Epithelial cell of esophagus (primary cell): ENCODE measurements around the gene SH3TC2.

ENCODE experiments used
- DNase-seq: peaks from one replicate; pipeline ENCODE4 v3.0.0; 2010; ENCODE audit warnings: low read depth
- H3K4me3 ChIP-seq: 2 replicates; pipeline ENCODE4 v1.5.1; 2011; ENCODE audit warnings: mild to moderate bottlenecking, low read length, control low read depth
- TF ChIP-seq, protein P1 (sequence below): IDR thresholded peaks from 2 replicates; pipeline ENCODE4 v1.5.1; 2011; ENCODE audit warnings: low read depth, mild to moderate bottlenecking, low read length, control low read depth, inconsistent platforms; ENCODE audit not compliant: insufficient read depth; ENCODE audit errors: missing control alignments

Gene SH3TC2

DNA sequence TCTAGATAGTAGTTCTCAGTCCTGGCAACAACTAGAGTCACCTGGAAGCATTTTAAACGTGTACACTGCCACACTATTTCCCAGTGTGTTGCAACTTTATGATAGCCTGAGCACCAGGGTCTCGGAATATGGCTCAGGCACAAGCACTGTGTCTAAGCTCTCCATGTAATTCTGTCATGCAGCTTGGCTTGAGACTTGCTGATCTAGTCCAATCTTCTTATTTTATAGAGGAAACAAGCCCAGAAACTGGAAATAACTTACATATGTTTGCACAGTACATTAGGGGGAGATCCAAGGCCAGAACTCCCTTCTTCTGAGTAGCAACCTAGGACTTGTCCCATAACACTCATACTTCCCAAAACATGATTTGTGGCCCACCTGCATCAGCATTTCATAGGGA, 49.1 kb downstream of the SH3TC2 start:
- DNase-seq = no peak
- TF ChIP-seq, protein P1, sequence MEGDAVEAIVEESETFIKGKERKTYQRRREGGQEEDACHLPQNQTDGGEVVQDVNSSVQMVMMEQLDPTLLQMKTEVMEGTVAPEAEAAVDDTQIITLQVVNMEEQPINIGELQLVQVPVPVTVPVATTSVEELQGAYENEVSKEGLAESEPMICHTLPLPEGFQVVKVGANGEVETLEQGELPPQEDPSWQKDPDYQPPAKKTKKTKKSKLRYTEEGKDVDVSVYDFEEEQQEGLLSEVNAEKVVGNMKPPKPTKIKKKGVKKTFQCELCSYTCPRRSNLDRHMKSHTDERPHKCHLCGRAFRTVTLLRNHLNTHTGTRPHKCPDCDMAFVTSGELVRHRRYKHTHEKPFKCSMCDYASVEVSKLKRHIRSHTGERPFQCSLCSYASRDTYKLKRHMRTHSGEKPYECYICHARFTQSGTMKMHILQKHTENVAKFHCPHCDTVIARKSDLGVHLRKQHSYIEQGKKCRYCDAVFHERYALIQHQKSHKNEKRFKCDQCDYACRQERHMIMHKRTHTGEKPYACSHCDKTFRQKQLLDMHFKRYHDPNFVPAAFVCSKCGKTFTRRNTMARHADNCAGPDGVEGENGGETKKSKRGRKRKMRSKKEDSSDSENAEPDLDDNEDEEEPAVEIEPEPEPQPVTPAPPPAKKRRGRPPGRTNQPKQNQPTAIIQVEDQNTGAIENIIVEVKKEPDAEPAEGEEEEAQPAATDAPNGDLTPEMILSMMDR = no peak
- no peak overlapping the region for H3K4me3 ChIP-seq

DNA sequence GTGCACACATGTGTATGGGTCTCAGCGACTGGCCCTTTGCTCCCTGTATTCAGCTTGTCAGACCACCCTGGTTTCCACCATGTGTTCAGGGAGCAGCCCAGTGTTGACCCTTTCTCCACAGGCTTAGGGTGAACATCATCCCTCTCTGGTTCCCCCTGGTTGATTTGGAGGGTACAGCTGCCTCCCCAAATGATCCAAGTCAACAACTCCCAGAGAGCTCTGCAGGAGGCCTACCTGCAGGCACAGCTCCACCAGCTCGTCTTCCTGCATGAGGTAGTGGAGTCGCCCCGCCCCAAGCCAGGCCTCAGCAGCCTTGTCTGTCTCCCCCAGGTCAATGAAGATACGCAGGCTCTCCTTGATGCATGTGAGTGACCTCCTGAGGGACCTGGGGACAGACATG, 50.5 kb downstream of the SH3TC2 start:
- no peak overlapping the region for H3K4me3 ChIP-seq
- DNase-seq = no peak
- TF ChIP-seq, protein P1 = no peak

DNA sequence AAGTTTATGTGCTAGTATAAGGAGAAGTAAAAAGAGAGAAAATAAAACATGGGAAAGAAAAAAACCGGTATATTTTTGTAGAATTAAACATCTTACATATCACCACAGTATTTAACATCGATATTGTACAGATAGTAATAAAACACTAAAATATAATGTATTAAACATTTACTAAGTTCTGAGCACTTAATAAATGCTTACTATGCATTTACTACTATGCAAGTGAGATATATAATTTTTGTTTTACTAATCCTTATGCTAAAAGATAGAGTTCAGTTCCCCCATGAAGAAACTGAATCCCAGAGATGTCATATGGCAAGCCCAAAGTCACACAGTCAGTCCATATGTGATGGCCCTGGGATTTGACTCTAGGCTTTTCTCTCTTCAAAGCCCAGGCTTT, 51.1 kb downstream of the SH3TC2 start:
- TF ChIP-seq, protein P1 = no peak
- H3K4me3 ChIP-seq = no peak overlapping the region
- no peak for DNase-seq

DNA sequence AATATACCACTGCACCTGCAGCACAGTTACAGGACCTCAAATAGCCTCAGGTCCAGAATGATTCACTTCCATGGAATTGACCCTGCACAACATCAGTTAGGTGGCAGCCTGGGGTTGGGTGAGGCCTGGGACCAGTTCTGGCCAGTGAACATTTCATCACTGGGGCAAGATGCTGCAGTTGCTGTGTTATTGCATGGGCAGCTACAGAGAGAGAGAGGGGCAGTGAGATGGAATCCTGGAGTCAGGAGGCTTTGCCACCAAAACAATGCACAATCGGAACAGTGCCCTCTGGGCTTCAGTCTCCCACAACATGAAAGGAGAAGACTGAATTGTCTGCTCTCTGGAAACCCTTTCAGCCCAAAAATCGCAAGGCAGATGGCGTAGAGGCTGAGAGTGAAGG, 51.8 kb downstream of the SH3TC2 start:
- TF ChIP-seq, protein P1 = no peak
- no peak overlapping the region for H3K4me3 ChIP-seq
- peak; percentile 78 for DNase-seq

DNA sequence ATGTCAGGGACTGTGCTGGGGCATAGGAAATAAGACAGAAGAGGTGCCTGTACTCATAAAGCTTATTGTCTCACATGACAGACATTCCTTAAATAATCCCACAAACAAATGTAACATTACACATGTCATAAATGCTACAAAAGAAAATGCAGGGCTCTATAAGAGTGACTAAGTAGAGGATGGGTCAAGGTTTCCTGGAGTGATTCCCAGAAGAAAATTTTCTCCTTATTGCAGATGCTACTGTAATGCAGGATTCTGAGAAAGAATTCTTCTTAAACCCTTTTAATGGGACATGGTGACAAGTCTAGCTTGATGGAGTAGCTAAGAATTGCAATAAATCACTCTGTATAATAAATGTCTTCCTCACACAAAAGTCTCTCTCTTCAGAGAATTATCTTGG, 55.7 kb downstream of the SH3TC2 start:
- H3K4me3 ChIP-seq = no peak overlapping the region
- no peak for DNase-seq
- TF ChIP-seq, protein P1 = no peak

DNA sequence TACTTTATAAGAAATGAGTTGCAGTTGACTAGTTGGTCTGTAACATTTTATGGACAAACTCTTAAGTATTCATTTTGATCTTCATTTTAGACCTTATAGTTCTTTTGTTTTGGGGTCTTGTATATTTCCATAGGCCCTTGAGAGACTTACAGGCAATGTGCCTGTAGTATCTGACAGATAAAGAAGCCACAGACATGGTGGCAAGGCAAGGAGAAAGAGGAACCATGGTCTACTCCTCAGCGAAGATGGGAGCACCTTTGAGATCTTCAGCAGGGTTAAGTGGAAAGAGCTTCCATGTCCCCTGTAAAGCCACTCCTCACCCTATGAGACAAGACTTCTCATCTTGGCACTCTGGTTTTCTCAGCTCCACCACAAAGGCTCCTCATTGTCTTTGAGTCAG, 56.4 kb downstream of the SH3TC2 start:
- no peak for DNase-seq
- TF ChIP-seq, protein P1 = no peak
- H3K4me3 ChIP-seq = no peak overlapping the region

DNA sequence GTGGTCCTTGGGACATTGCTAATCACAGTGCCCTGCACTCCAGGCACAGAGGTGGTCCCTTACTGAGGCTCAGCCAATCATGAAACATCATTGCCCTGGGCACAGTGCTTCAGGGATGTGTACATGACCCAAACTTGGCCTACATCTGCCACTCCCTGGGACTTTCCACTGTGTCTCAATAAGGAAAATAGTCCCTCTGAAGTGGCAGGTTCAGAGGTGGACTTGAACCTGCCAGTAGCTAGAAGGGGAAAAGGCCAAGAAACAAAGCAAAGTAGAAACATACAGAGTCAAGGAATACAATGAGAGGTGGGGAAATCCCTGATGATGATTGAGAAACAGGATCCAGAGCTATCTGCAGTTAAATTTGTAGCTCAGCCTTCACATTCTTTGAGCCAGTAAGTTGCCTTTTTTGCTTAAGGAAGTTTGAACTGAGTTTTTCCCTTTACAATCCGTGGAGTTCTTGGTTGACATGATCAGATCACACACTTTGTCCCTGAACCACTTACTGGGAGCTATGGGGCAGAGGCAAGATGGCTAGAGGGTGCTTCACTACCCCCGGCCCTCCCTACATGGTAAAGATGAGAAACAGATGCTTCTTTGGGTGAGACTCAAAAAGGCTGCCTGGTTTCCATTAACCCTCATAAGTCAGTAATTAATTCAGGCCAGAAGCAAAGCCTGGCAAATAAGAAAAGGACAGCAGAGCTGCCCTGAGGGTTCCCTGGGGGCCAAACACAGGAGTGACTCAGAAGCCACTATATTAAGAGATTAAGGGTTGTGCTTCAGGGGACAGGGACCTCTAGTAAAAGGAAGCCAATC, 57.6 kb downstream of the SH3TC2 start:
- peak; percentile 47 for DNase-seq

More for the DNA sequence above, 57.6 kb downstream of the SH3TC2 start:
- TF ChIP-seq, protein P1 = no peak
- no peak overlapping the region for H3K4me3 ChIP-seq
